Panc1 (cell line): ENCODE results near the gene SNED1. TPM values are rescaled to one million over a fixed set of nuclear protein-coding genes. Genes with fewer than 3 reads are reported as not detected.

Source experiments
- ATAC-seq: fragments of 200-7000 bp; cut with Tn5 transposase; 2 replicates; pipeline ENCODE4 v1.9.1; 2020; ENCODE audit warnings: mild to moderate bottlenecking, moderate library complexity
- BruUV-seq: library from RNA; stranded (reverse); fragments of 400-500 nt; replicated peaks from 2 replicates; lab custom pipeline; 2021; lab: Mats Ljungman, UMichigan
- CTCF ChIA-PET: fragments of 300-600 bp; sonication (Branson Sonifier 250); formaldehyde crosslinking; loops from one replicate; lab custom pipeline; 2022; ENCODE audit warnings: antibody characterized with exemption; lab: Charles Lee
- POLR2A ChIA-PET: fragments of 300-600 bp; sonication (Branson Sonifier 250); formaldehyde crosslinking; loops from one replicate; lab custom pipeline; 2022; ENCODE audit warnings: antibody characterized with exemption; lab: Charles Lee
- DNase-seq: peaks from one replicate; pipeline ENCODE4 v3.0.0-alpha.2; 2010; ENCODE audit warnings: low read depth, low spot score
- H3K27ac ChIP-seq: 2 replicates; pipeline ENCODE4 v1.5.1; 2011; ENCODE audit warnings: mild to moderate bottlenecking, low read length, inconsistent platforms
- H3K27me3 ChIP-seq: fragments of 200-500 bp; sonication (Bioruptor generic); 2 replicates; pipeline ENCODE4 v1.6.0; 2014; ENCODE audit warnings: low read length, inconsistent platforms; ENCODE audit not compliant: control insufficient read depth, insufficient read depth
- H3K36me3 ChIP-seq: fragments of 200-500 bp; sonication (Bioruptor generic); 2 replicates; pipeline ENCODE4 v1.5.1; 2014; ENCODE audit warnings: inconsistent platforms, mild to moderate bottlenecking, low read length, moderate library complexity; ENCODE audit not compliant: control insufficient read depth, insufficient read depth
- H3K4me1 ChIP-seq: 2 replicates; pipeline ENCODE4 v1.5.1; 2011; ENCODE audit warnings: inconsistent platforms, mild to moderate bottlenecking, low read length, moderate library complexity; ENCODE audit not compliant: control insufficient read depth, insufficient read depth
- H3K4me3 ChIP-seq, 2 experiments: 2 replicates each; pipeline ENCODE4 v1.5.1; 2011 to 2012; ENCODE audit warnings: low read depth in 2 of 2, low read length in 2 of 2, mild to moderate bottlenecking in 2 of 2, inconsistent platforms in 1 of 2, moderate library complexity in 1 of 2
- H3K9me3 ChIP-seq: fragments of 200-500 bp; sonication (Bioruptor generic); 2 replicates; pipeline ENCODE4 v1.5.1; 2014; ENCODE audit warnings: low read depth, mild to moderate bottlenecking, inconsistent platforms, low read length, moderate library complexity; ENCODE audit not compliant: control insufficient read depth, insufficient read depth
- CTCF ChIP-seq: fragments of 450-650 bp; IDR thresholded peaks from 2 replicates; pipeline ENCODE4 v1.5.1; 2017; ENCODE audit warnings: mild to moderate bottlenecking
- POLR2AphosphoS5 ChIP-seq: IDR thresholded peaks from 2 replicates; pipeline ENCODE4 v1.6.1; 2012; ENCODE audit warnings: mild to moderate bottlenecking, low read depth, low read length, moderate library complexity
- SIN3A ChIP-seq: IDR thresholded peaks from 2 replicates; pipeline ENCODE4 v1.6.1; 2012; ENCODE audit warnings: low read depth, mild to moderate bottlenecking, low read length, moderate library complexity, borderline replicate concordance; ENCODE audit not compliant: insufficient read depth
- TCF7L2 ChIP-seq: IDR thresholded peaks from 2 replicates; pipeline ENCODE4 v1.6.1; 2011; ENCODE audit warnings: mild to moderate bottlenecking, low read depth, low read length, inconsistent platforms
- in situ Hi-C: cut with HindIII; loops from 2 replicates; pipeline ENCODE4 v1.10.0; 2016; ENCODE audit warnings: low sequenced_read_pairs, low pct_unique_long_range_greater_than_20kb
- intact Hi-C: fragments of 100-400 bp; cut with micrococcal nuclease; formaldehyde crosslinking; loops from one replicate; pipeline ENCODE4 v1.10.0; 2022; ENCODE audit not compliant: unreplicated experiment
- total RNA-seq: library from RNA; stranded (reverse); gene quantifications from one replicate; pipeline ENCODE4 v1.2.1, GENCODE V29; 2021; ENCODE audit not compliant: unreplicated experiment
- TF ChIP-seq, protein P1 (sequence below), 2 experiments: IDR thresholded peaks; 2 replicates each; pipeline ENCODE4 v1.6.1; 2011 to 2012; ENCODE audit warnings: low read depth in 2 of 2, control low read depth in 1 of 2, low read length in 1 of 2, mild to moderate bottlenecking in 1 of 2, moderate library complexity in 1 of 2; ENCODE audit not compliant: insufficient read depth in 1 of 2

Gene SNED1
- total RNA-seq, 1 experiment from 2014 or later, result 11.0 TPM

GRCh38 chr2:240997141-240997855 lies 1.1 kb upstream of the SNED1 start:
- H3K4me3 ChIP-seq, result peak overlapping the region in 1 of 2 experiments; percentile 65; a peak in 2 of 4 replicates

GRCh38 chr2:240998706-240998994 lies 232 bp downstream of the SNED1 start:
- intact Hi-C loops, result no loop called here

More at GRCh38 chr2:240997141-240997855, 1.1 kb upstream of the SNED1 start:
- ChIA-PET CTCF (no interaction called here), POLR2A (no interaction called here)
- Histone ChIP-seq H3K36me3 (no peaks in the 10 kb centered on the region; the same call in 1 of the 2 replicates), H3K4me1 (peaks cover 11% of the 10 kb centered on the region), H3K9me3 (no peaks in the 10 kb centered on the region), H3K27ac (peak overlapping the region; percentile 70), H3K27me3 (no peaks in the 10 kb centered on the region)
- intact Hi-C loops (no loop called here), in situ Hi-C loops (no loop called here)
- no peak for ATAC-seq
- DNase-seq, result no peak
- no TSS peak for BruUV-seq
- TF ChIP-seq CTCF (no peak), TCF7L2 (no peak), POLR2AphosphoS5 (no peak), SIN3A (no peak)
- TF ChIP-seq, protein P1, sequence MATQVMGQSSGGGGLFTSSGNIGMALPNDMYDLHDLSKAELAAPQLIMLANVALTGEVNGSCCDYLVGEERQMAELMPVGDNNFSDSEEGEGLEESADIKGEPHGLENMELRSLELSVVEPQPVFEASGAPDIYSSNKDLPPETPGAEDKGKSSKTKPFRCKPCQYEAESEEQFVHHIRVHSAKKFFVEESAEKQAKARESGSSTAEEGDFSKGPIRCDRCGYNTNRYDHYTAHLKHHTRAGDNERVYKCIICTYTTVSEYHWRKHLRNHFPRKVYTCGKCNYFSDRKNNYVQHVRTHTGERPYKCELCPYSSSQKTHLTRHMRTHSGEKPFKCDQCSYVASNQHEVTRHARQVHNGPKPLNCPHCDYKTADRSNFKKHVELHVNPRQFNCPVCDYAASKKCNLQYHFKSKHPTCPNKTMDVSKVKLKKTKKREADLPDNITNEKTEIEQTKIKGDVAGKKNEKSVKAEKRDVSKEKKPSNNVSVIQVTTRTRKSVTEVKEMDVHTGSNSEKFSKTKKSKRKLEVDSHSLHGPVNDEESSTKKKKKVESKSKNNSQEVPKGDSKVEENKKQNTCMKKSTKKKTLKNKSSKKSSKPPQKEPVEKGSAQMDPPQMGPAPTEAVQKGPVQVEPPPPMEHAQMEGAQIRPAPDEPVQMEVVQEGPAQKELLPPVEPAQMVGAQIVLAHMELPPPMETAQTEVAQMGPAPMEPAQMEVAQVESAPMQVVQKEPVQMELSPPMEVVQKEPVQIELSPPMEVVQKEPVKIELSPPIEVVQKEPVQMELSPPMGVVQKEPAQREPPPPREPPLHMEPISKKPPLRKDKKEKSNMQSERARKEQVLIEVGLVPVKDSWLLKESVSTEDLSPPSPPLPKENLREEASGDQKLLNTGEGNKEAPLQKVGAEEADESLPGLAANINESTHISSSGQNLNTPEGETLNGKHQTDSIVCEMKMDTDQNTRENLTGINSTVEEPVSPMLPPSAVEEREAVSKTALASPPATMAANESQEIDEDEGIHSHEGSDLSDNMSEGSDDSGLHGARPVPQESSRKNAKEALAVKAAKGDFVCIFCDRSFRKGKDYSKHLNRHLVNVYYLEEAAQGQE (IDR thresholded peaks at IDR 0.05; ENCODE audit: insufficient read depth in 1 of 2, low read depth in 2 of 2, low read length in 1 of 2), result no peak

More at GRCh38 chr2:240998706-240998994, 232 bp downstream of the SNED1 start:
- Histone ChIP-seq H3K36me3 (no peaks in the 10 kb centered on the region; the same call in 1 of the 2 replicates), H3K27me3 (no peaks in the 10 kb centered on the region), H3K4me3 (peak overlapping the region; percentile 34 to 50; a peak in 3 of 4 replicates), H3K27ac (no peak overlapping the region), H3K9me3 (peaks cover 2% of the 10 kb centered on the region; the same call in 1 of the 2 replicates), H3K4me1 (peaks cover 11% of the 10 kb centered on the region)
- ATAC-seq (peak; percentile 53), DNase-seq (no peak)
- TF ChIP-seq, protein P1 (IDR thresholded peaks at IDR 0.05; ENCODE audit: insufficient read depth in 1 of 2, low read depth in 2 of 2, low read length in 1 of 2), result no peak
- no peak for TF ChIP-seq SIN3A
- TF ChIP-seq CTCF, result no peak
- no peak for TF ChIP-seq POLR2AphosphoS5
- TF ChIP-seq TCF7L2, result no peak
- in situ Hi-C loops, result no loop called here
- ChIA-PET POLR2A (no interaction called here), CTCF (no interaction called here)
- no TSS peak for BruUV-seq
